Liver (tissue), 3 donors: ENCODE data around the gene PEX11B.

Experiments used
- EGR1 ChIP-seq, 2 donors: IDR thresholded peaks; 2 replicates each; pipeline ENCODE4 v1.6.1; 2016 to 2018; ENCODE audit warnings: antibody characterized with exemption in 2 of 2, low read depth in 2 of 2
- FOXA2 ChIP-seq: IDR thresholded peaks from 2 replicates; pipeline ENCODE4 v1.6.1; 2016; ENCODE audit warnings: antibody characterized with exemption
- GABPA ChIP-seq, 2 donors: IDR thresholded peaks in 1 of 2; conservative IDR thresholded peaks in 1 of 2; 2 replicates each; pipeline ENCODE4 v1.6.1; 2016; ENCODE audit warnings: antibody characterized with exemption in 2 of 2, mild to moderate bottlenecking in 1 of 2, moderate library complexity in 1 of 2
- RAD21 ChIP-seq, 2 donors: IDR thresholded peaks; 2 replicates each; pipeline ENCODE4 v1.6.1; 2016; ENCODE audit warnings: antibody characterized with exemption in 2 of 2, mild to moderate bottlenecking in 2 of 2
- RXRA ChIP-seq, 2 donors: IDR thresholded peaks; 2 replicates each; pipeline ENCODE4 v1.6.1; 2017 to 2018; ENCODE audit warnings: antibody characterized with exemption in 2 of 2, mild to moderate bottlenecking in 1 of 2
- SP1 ChIP-seq: IDR thresholded peaks from 2 replicates; pipeline ENCODE4 v1.6.1; 2018; ENCODE audit warnings: antibody characterized with exemption, mild to moderate bottlenecking
- TAF1 ChIP-seq: conservative IDR thresholded peaks from 2 replicates; pipeline ENCODE4 v1.6.1; 2016; ENCODE audit warnings: antibody characterized with exemption, mild to moderate bottlenecking
- YY1 ChIP-seq: IDR thresholded peaks from 2 replicates; pipeline ENCODE4 v1.6.1; 2016; ENCODE audit warnings: antibody characterized with exemption, mild to moderate bottlenecking
- ZBTB33 ChIP-seq: IDR thresholded peaks from 2 replicates; pipeline ENCODE4 v1.6.1; 2016; ENCODE audit warnings: antibody characterized with exemption
- TF ChIP-seq, protein P1 (sequence below): fragments of 150-350 bp; IDR thresholded peaks from 2 replicates; pipeline ENCODE4 v1.5.1; 2017; ENCODE audit warnings: improper control_type of control experiment, low read depth, low read length; ENCODE audit not compliant: missing input control
- TF ChIP-seq, protein P2 (sequence below): IDR thresholded peaks from 2 replicates; pipeline ENCODE4 v1.6.1; 2016; ENCODE audit warnings: antibody characterized with exemption
- TF ChIP-seq, protein P3 (sequence below): IDR thresholded peaks from 2 replicates; pipeline ENCODE4 v1.6.1; 2016; ENCODE audit warnings: antibody characterized with exemption, mild to moderate bottlenecking
- TF ChIP-seq, protein P4 (sequence below): IDR thresholded peaks from 2 replicates; pipeline ENCODE4 v1.6.1; 2016; ENCODE audit warnings: antibody characterized with exemption
- donor health status: healthy.
- donor health status: healthy.

DNA sequence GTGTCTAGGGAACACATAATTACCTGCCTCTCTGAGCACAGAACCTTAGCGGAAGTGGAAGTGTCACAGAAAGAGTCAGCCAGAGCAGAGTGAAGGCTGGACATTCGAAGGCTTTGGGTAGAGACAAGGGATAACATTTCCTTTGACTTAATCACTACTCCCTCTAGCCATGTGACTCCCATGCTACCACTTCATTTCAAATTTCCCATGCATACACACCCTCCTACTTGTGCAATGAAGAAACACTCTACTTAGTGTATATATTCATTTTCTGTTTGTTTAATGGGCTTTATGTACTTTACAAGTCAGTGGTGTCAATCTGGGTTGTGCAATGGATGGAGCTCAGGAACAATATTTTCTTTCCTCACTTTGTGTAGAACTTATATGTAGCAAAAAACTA, 39.8 kb downstream of the PEX11B start:
- TF ChIP-seq YY1 (no peak), FOXA2 (no peak), TAF1 (no peak), EGR1 (IDR thresholded peaks at IDR 0.05; ENCODE audit: low read depth in 2 of 2) (no peak), ZBTB33 (no peak), SP1 (no peak), RAD21 (IDR thresholded peaks at IDR 0.05) (no peak), GABPA (IDR thresholded peaks at IDR 0.05 in 1 of 2, conservative IDR thresholded peaks at IDR 0.05 in 1 of 2) (no peak), RXRA (IDR thresholded peaks at IDR 0.05) (no peak)
- TF ChIP-seq, protein P1, sequence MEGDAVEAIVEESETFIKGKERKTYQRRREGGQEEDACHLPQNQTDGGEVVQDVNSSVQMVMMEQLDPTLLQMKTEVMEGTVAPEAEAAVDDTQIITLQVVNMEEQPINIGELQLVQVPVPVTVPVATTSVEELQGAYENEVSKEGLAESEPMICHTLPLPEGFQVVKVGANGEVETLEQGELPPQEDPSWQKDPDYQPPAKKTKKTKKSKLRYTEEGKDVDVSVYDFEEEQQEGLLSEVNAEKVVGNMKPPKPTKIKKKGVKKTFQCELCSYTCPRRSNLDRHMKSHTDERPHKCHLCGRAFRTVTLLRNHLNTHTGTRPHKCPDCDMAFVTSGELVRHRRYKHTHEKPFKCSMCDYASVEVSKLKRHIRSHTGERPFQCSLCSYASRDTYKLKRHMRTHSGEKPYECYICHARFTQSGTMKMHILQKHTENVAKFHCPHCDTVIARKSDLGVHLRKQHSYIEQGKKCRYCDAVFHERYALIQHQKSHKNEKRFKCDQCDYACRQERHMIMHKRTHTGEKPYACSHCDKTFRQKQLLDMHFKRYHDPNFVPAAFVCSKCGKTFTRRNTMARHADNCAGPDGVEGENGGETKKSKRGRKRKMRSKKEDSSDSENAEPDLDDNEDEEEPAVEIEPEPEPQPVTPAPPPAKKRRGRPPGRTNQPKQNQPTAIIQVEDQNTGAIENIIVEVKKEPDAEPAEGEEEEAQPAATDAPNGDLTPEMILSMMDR, result no peak
- TF ChIP-seq, protein P2, sequence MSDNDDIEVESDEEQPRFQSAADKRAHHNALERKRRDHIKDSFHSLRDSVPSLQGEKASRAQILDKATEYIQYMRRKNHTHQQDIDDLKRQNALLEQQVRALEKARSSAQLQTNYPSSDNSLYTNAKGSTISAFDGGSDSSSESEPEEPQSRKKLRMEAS, result no peak
- TF ChIP-seq, protein P3, sequence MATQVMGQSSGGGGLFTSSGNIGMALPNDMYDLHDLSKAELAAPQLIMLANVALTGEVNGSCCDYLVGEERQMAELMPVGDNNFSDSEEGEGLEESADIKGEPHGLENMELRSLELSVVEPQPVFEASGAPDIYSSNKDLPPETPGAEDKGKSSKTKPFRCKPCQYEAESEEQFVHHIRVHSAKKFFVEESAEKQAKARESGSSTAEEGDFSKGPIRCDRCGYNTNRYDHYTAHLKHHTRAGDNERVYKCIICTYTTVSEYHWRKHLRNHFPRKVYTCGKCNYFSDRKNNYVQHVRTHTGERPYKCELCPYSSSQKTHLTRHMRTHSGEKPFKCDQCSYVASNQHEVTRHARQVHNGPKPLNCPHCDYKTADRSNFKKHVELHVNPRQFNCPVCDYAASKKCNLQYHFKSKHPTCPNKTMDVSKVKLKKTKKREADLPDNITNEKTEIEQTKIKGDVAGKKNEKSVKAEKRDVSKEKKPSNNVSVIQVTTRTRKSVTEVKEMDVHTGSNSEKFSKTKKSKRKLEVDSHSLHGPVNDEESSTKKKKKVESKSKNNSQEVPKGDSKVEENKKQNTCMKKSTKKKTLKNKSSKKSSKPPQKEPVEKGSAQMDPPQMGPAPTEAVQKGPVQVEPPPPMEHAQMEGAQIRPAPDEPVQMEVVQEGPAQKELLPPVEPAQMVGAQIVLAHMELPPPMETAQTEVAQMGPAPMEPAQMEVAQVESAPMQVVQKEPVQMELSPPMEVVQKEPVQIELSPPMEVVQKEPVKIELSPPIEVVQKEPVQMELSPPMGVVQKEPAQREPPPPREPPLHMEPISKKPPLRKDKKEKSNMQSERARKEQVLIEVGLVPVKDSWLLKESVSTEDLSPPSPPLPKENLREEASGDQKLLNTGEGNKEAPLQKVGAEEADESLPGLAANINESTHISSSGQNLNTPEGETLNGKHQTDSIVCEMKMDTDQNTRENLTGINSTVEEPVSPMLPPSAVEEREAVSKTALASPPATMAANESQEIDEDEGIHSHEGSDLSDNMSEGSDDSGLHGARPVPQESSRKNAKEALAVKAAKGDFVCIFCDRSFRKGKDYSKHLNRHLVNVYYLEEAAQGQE, result no peak
- TF ChIP-seq, protein P4, sequence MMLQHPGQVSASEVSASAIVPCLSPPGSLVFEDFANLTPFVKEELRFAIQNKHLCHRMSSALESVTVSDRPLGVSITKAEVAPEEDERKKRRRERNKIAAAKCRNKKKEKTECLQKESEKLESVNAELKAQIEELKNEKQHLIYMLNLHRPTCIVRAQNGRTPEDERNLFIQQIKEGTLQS, result no peak
